DMS114 treated with DMSO at 0.1 percent for 48 hours (cell line): ENCODE measurements around the gene STARD3.

Experiments used
- DNase-seq: peaks from one replicate; lab custom pipeline; 2025; ENCODE audit not compliant: unreplicated experiment; lab: John Stamatoyannopoulos, UW

STARD3 gene

GRCh38 chr17:39618956-39619785 lies 17.8 kb upstream of the STARD3 start:
- no peak for DNase-seq

- no peak for DNase-seq
Observed at GRCh38 chr17:39619786-39620101, 17.2 kb upstream of the STARD3 start.

GRCh38 chr17:39621523-39622379 lies 15.2 kb upstream of the STARD3 start:
- DNase-seq = peak; percentile 74

GRCh38 chr17:39622380-39623006 lies 14.5 kb upstream of the STARD3 start:
- DNase-seq = peak; percentile 49

- peak; percentile 16 for DNase-seq
Observed at GRCh38 chr17:39623356-39623950, 13.5 kb upstream of the STARD3 start.

- DNase-seq = no peak
Observed at GRCh38 chr17:39624313-39624712, 12.6 kb upstream of the STARD3 start.

- no peak for DNase-seq
Observed at GRCh38 chr17:39625198-39625785, 11.7 kb upstream of the STARD3 start.

GRCh38 chr17:39626171-39627046 lies 10.5 kb upstream of the STARD3 start, which contains the start of gene PPP1R1B:
Gene PPP1R1B, plus strand, starts transcription at chr17:39626952. Its CDS starts 441 bp downstream, at chr17:39627393.
- DNase-seq = no peak

GRCh38 chr17:39627047-39627711 lies 9.8 kb upstream of the STARD3 start:
- DNase-seq = no peak

- DNase-seq = no peak
Observed at GRCh38 chr17:39627712-39628516, 9.0 kb upstream of the STARD3 start.

- no peak for DNase-seq
Observed at GRCh38 chr17:39628655-39629493, 8.1 kb upstream of the STARD3 start.

GRCh38 chr17:39629494-39629880 lies 7.5 kb upstream of the STARD3 start:
- DNase-seq = no peak

- no peak for DNase-seq
Observed at GRCh38 chr17:39629898-39630297, 7.0 kb upstream of the STARD3 start.

- no peak for DNase-seq
Observed at GRCh38 chr17:39631403-39631802, 5.5 kb upstream of the STARD3 start.

- DNase-seq = no peak
Observed at GRCh38 chr17:39632153-39632941, 4.6 kb upstream of the STARD3 start.

GRCh38 chr17:39633570-39634183 lies 3.3 kb upstream of the STARD3 start:
- no peak for DNase-seq
